Measurements from ENCODE around the gene MMS19. TPM values are rescaled to one million over a fixed set of nuclear protein-coding genes. Genes with fewer than 3 reads are reported as not detected.

The MMS19 gene
- total and polyA plus RNA-seq, 10 of the 15 experiments (the other 5 are each of a cell fraction or from before 2014, with no cell fraction given): 40.2 to 112 (median 69.0) TPM

GRCh38 chr10:97509120-97509680 is 11.0 kb upstream of the MMS19 start:
- no peaks in the 10 kb centered on the region for H3K79me2 ChIP-seq (ENCODE audit: control insufficient read depth, insufficient read depth, low read length)
- H3K9ac ChIP-seq (ENCODE audit: control insufficient read depth, insufficient read depth, low read length): no peak overlapping the region
- H3K27ac ChIP-seq (ENCODE audit: control insufficient read depth, insufficient read depth): no peak overlapping the region
- peaks cover 0 to 3% of the 10 kb centered on the region in 2 experiments; a peak in 1 of 4 replicates for H3K27me3 ChIP-seq (replicated peaks in 1 of 2; ENCODE audit: control insufficient read depth in 2 of 2, insufficient read depth in 2 of 2, low read length in 1 of 2)
- no peaks in the 10 kb centered on the region for H3K36me3 ChIP-seq (ENCODE audit: control insufficient read depth in 2 of 2, insufficient read depth in 2 of 2, low read length in 1 of 2)
- TF ChIP-seq SMAD5 (IDR thresholded peaks at IDR 0.05; ENCODE audit: low read depth) (no peak), ZBTB33 (IDR thresholded peaks at IDR 0.05) (no peak), ATF2 (IDR thresholded peaks at IDR 0.05; ENCODE audit: low read length) (no peak), RBBP5 (conservative IDR thresholded peaks at IDR 0.05) (no peak), STAT1 (conservative IDR thresholded peaks at IDR 0.05) (no peak), TCF3 (IDR thresholded peaks at IDR 0.05; ENCODE audit: borderline replicate concordance, insufficient read depth, low read depth, low read length) (no peak), YBX1 (IDR thresholded peaks at IDR 0.05) (no peak), REST (IDR thresholded peaks at IDR 0.05; ENCODE audit: low read depth, low read length) (no peak), ZSCAN29 (IDR thresholded peaks at IDR 0.05) (no peak), RCOR1 (conservative IDR thresholded peaks at IDR 0.05; ENCODE audit: low read depth, low read length) (no peak), SMAD1 (IDR thresholded peaks at IDR 0.05; ENCODE audit: low read depth, partially characterized antibody) (no peak)
- ChIA-PET SMC1A (ENCODE audit: uncharacterized antibody, unreplicated experiment) (no interaction called here), POLR2A (interaction anchor here (1.5 kb wide), 1 partner anchor 26 kb away, joined by 3 read pairs; no protein-coding TSS in a partner anchor), CTCF (no interaction called here), RAD21 (ENCODE audit: unreplicated experiment) (no interaction called here)
- no peak overlapping the region for H3K4me3 ChIP-seq
- 54% methylated on average over 8 of the region's 8 CpGs for WGBS (ENCODE audit: insufficient coverage, insufficient replicate concordance, low lambda C conversion rate, missing lambda C conversion rate)
- intact Hi-C loops (cut with micrococcal nuclease; ENCODE audit: unreplicated experiment): no loop called here
- FAIRE-seq (no peak), DNase-seq (ENCODE audit: low read depth, low spot score) (no peak), ATAC-seq (peak; percentile 51)
- no TSS peak for BruUV-seq (replicated peaks)
- no peaks in the 10 kb centered on the region for H3K9me3 ChIP-seq (replicated peaks; ENCODE audit: control insufficient read depth, insufficient read depth, low read length)
- no peaks in the 10 kb centered on the region for H4K20me1 ChIP-seq (ENCODE audit: control insufficient read depth, insufficient read depth)
- H3K4me2 ChIP-seq (ENCODE audit: control insufficient read depth, insufficient read depth): no peak overlapping the region
- H2AFZ ChIP-seq (ENCODE audit: control insufficient read depth, low read depth, low read length): no peak overlapping the region
- in situ Hi-C loops (cut with MboI): no loop called here
- H3K4me1 ChIP-seq (ENCODE audit: control insufficient read depth, insufficient read depth, low read length): peaks cover 3% of the 10 kb centered on the region; the same call in 1 of the 2 replicates
